Small intestine (tissue), 7 donors: ENCODE data around the gene CHRNB2. TPM values are rescaled to one million over a fixed set of nuclear protein-coding genes. Genes with fewer than 3 reads are reported as not detected.

ENCODE experiments used
- DNase-seq, 2 donors: peaks; one replicate each; pipeline versions ENCODE4 v3.0.0 to v3.0.0-alpha.2; 2013
- FAIRE-seq: peaks from 2 replicates; lab custom pipeline; 2012; peaks lifted over from hg19 to GRCh38; lab: Jason Lieb, UNC
- H3K27ac ChIP-seq, 3 donors: one replicate each; pipeline ENCODE4 v1.5.1; 2013; ENCODE audit warnings: low read length in 2 of 3, mild to moderate bottlenecking in 2 of 3, control low read depth in 1 of 3, inconsistent platforms in 1 of 3, low read depth in 1 of 3, moderate library complexity in 1 of 3
- H3K27me3 ChIP-seq, 3 donors: one replicate each; pipeline ENCODE4 v1.6.1; 2013; ENCODE audit warnings: low read length in 3 of 3, inconsistent platforms in 1 of 3; ENCODE audit not compliant: control insufficient read depth in 3 of 3, insufficient read depth in 3 of 3
- H3K36me3 ChIP-seq, 3 donors: one replicate each; pipeline ENCODE4 v1.6.1; 2013; ENCODE audit warnings: low read length in 3 of 3, inconsistent platforms in 1 of 3, low read depth in 1 of 3, mild to moderate bottlenecking in 1 of 3, moderate library complexity in 1 of 3; ENCODE audit not compliant: control insufficient read depth in 3 of 3, insufficient read depth in 2 of 3
- H3K4me1 ChIP-seq, 3 donors: one replicate each; pipeline ENCODE4 v1.6.1; 2013; ENCODE audit warnings: low read length in 2 of 3, inconsistent platforms in 1 of 3, low read depth in 1 of 3, mild to moderate bottlenecking in 1 of 3, moderate library complexity in 1 of 3; ENCODE audit not compliant: control insufficient read depth in 3 of 3, insufficient read depth in 2 of 3
- H3K4me3 ChIP-seq, 3 donors: one replicate each; pipeline ENCODE4 v1.5.1; 2013; ENCODE audit warnings: low read length in 3 of 3, control low read depth in 1 of 3, inconsistent platforms in 1 of 3, low read depth in 1 of 3, mild to moderate bottlenecking in 1 of 3, moderate library complexity in 1 of 3
- H3K9me3 ChIP-seq, 2 donors: one replicate each; pipeline ENCODE4 v1.6.1; 2013; ENCODE audit warnings: low read depth in 1 of 2, low read length in 1 of 2; ENCODE audit not compliant: control insufficient read depth in 2 of 2, insufficient read depth in 1 of 2
- WGBS, 3 donors: extraction: QIAGEN DNeasy Blood & Tissue Kit; methylation state at CpG; one replicate each; pipeline ENCODE4 v1.1.7; 2013; 5-methylcytosine and 5-hydroxymethylcytosine counted together
- polyA plus RNA-seq, 4 donors: library from polyadenylated mRNA; stranded (reverse) in 3 of 4; unstranded in 1 of 4; fragments of 200-250 nt in 3 of 4; fragments of 120-200 nt in 1 of 4; gene quantifications; one replicate each; pipeline versions ENCODE4 v1.2.1 to v1.2.3, GENCODE V29; 2013
- donor health status: healthy with polysubstance abuse.
- donor health status: control.
- donor health status: control.
- donor health status: Bipolar disorder and iron deficiency.
- donor health status: healthy.

The CHRNB2 gene
- polyA plus RNA-seq, 4 donors = 0.75 to 0.95 TPM; not detected in 2

- Histone ChIP-seq H3K4me3 (no peak overlapping the region), H3K9me3 (peaks cover 0 to 4% of the 10 kb centered on the region in 2 donors), H3K27me3 (peaks cover 0 to 7% (median 2%) of the 10 kb centered on the region in 3 donors), H3K4me1 (no peaks in the 10 kb centered on the region), H3K27ac (no peak overlapping the region), H3K36me3 (no peaks in the 10 kb centered on the region)
- FAIRE-seq = no peak
- peak; percentile 58 to 68 for DNase-seq
- 45 to 60% (median 50%) methylated on average over 11 of the region's 11 CpGs for WGBS, 3 donors
Observed at GRCh38 chr1:154533952-154534844, 33.4 kb upstream of the CHRNB2 start.

- 67 to 82% (median 79%) methylated on average over 7 of the region's 7 CpGs for WGBS, 3 donors
- no peak for DNase-seq
- Histone ChIP-seq H3K27ac (no peak overlapping the region), H3K4me1 (no peaks in the 10 kb centered on the region), H3K36me3 (no peaks in the 10 kb centered on the region), H3K9me3 (peaks cover 0 to 4% of the 10 kb centered on the region in 2 donors), H3K27me3 (peaks cover 0 to 19% (median 2%) of the 10 kb centered on the region in 3 donors), H3K4me3 (no peak overlapping the region)
- FAIRE-seq = no peak
Observed at GRCh38 chr1:154536570-154536969, 31.0 kb upstream of the CHRNB2 start.

DNA sequence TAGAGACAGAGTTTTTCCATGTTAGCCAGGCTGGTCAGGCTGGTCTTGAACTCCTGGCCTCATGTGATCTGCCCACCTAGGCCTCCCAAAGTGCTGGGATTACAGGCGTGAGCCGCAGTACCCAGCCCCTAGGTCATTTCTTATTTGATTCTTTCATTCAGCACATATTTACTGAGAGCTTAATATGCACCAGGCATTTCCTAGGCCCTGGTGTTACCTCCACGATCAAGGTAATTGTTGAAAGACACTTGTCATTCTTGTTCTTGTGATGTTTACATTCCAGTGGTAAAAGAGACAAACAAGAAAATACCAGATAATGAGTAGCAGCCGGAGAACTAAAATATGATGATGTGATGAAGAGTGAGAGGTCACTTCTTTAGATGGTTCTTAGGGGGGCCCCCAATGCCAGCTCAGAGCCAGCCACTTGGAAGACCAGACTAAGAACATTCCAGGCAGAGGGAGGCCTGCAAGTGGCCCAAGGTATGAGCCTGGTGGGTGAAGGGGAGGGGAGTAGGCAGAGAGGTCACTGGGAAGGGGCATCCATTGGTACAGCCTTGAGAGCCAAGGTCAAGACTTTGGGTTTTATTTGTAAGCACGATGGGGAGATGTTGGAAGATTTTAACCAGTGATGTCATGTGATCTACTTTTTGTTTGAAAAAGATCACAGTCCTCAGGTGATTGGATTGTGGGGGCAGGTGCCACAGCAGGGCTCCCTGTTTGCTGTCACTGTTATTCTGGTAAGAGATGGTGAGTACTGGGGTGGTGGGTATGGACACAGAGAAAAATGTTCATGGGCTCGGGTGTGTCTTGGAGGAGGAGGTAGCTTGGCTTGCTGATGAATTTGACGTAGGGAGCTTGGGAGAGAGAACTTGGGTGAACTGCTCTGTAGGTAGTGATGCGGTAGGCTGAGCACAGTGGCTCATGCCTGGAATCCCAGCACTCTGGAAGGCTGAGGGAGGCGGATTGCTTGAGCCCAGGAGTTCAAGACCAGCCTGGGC is 27.8 kb upstream of the CHRNB2 start:
- Histone ChIP-seq H3K4me1 (no peaks in the 10 kb centered on the region), H3K9me3 (peaks cover 0 to 4% of the 10 kb centered on the region in 2 donors), H3K27ac (no peak overlapping the region), H3K36me3 (no peaks in the 10 kb centered on the region), H3K4me3 (no peak overlapping the region), H3K27me3 (peaks cover 0 to 28% (median 2%) of the 10 kb centered on the region in 3 donors)
- DNase-seq (no peak), FAIRE-seq (no peak)
- 69 to 80% (median 77%) methylated on average over 9 of the region's 9 CpGs for WGBS, 3 donors

DNA sequence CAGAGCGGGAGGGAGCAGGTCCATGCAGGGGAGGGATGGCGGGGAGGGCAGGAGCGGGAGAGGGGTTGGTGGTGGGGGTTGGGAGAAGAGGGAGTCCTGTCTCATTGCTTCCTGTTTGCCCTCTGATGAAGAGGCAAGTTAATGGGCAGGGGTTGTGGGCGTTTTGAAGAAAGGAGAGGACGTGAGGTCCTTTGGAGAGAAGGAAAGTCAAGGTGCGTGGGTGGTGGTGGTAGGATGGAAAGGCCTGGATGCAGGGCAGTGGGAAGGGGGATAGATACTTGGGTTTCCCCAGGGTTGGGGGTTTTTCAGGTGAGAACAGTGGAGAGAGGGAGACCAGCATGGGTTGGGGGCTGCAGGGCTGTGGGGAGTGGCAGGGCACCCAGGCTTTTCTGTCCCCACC is 26.3 kb upstream of the CHRNB2 start:
- no peak for DNase-seq
- H3K27ac ChIP-seq = no peak overlapping the region
- H3K4me1 ChIP-seq = no peaks in the 10 kb centered on the region
- FAIRE-seq = no peak
- WGBS, 3 donors = 45 to 56% (median 53%) methylated on average over 6 of the region's 6 CpGs
- H3K9me3 ChIP-seq = no peaks in the 10 kb centered on the region
- peaks cover 0 to 28% (median 2%) of the 10 kb centered on the region in 3 donors for H3K27me3 ChIP-seq
- H3K36me3 ChIP-seq = no peaks in the 10 kb centered on the region
- no peak overlapping the region for H3K4me3 ChIP-seq

- FAIRE-seq (no peak), DNase-seq (peak; percentile 61 to 83)
- H3K4me1 ChIP-seq = peaks cover 0 to 8% (median 3%) of the 10 kb centered on the region in 3 donors
- H3K9me3 ChIP-seq = no peaks in the 10 kb centered on the region
- WGBS, 3 donors = 79 to 84% (median 81%) methylated on average over 13 of the region's 13 CpGs
- no peak overlapping the region for H3K4me3 ChIP-seq
- peaks cover 0 to 9% (median 0%) of the 10 kb centered on the region in 3 donors for H3K27me3 ChIP-seq
- H3K36me3 ChIP-seq = peaks cover 9 to 27% (median 10%) of the 10 kb centered on the region in 3 donors
- H3K27ac ChIP-seq = peak overlapping the region in 1 of 3 donors; percentile 49
Observed at GRCh38 chr1:154546264-154547063, 21.1 kb upstream of the CHRNB2 start.

- no peaks in the 10 kb centered on the region for H3K9me3 ChIP-seq
- FAIRE-seq (no peak), DNase-seq (no peak)
- peak overlapping the region in 1 of 3 donors; percentile 49 for H3K27ac ChIP-seq
- WGBS, 3 donors = 67 to 71% (median 69%) methylated on average over 11 of the region's 11 CpGs
- H3K27me3 ChIP-seq = peaks cover 0 to 9% (median 0%) of the 10 kb centered on the region in 3 donors
- H3K36me3 ChIP-seq = peaks cover 14 to 34% (median 17%) of the 10 kb centered on the region in 3 donors
- H3K4me1 ChIP-seq = peaks cover 0 to 8% (median 4%) of the 10 kb centered on the region in 3 donors
- no peak overlapping the region for H3K4me3 ChIP-seq
Observed at GRCh38 chr1:154547105-154547732, 20.4 kb upstream of the CHRNB2 start.

DNA sequence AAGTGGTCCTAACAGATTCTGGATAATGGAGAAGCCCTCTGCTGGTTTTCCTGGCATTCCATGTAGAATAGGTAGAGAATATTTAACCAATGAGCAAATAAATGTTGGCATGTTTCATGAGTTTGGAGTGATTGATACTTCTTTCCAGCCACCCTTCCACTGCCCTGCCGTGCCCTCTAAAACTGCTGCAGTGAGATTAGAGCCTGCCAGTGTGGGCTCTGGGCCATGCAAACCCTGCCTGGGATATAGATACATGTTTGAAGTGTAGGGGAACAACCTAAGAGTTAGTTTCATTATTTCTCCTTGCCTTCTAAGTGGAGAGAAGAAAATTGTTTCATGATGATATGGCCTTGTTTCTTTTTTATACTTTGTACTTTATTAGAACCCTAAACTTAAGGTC is 19.6 kb upstream of the CHRNB2 start:
- Histone ChIP-seq H3K4me1 (peaks cover 0 to 8% (median 4%) of the 10 kb centered on the region in 3 donors), H3K36me3 (peaks cover 20 to 41% (median 25%) of the 10 kb centered on the region in 3 donors), H3K4me3 (no peak overlapping the region), H3K27me3 (peaks cover 0 to 4% (median 0%) of the 10 kb centered on the region in 3 donors), H3K9me3 (no peaks in the 10 kb centered on the region), H3K27ac (no peak overlapping the region)
- FAIRE-seq = no peak
- 13 to 33% (median 13%) methylated on average over 1 of the region's 1 CpG for WGBS, 3 donors
- peak; percentile 16 to 25 for DNase-seq
